ENCODE data around the gene GALNT9.
"Not testable (repeated sequence)": the region's sequence is repeated elsewhere in the genome, so short reads cannot be mapped to it uniquely, and the experiment has no call there.

GALNT9 gene

DNA sequence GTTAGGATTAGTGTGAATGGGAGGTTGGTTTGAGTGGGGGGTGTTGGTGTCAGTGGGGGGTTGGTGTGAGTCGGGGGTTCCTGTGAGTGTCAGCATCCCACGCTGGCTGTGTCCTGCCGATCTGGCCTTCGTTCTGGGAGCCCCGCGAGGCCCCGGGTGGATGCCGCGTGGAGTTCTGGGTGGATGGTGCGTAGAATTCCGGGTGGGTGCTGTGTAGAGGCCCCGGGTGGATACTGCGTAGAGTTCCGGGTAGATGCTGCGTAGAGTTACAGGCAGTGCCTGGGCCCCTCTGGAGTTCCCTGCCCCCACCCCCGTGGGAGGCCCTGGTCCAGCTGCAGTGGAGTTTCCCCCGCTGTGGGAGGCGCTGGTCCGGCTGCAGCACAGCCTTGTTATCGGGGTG lies 176.4 kb downstream of the GALNT9 start:
- no peak for DNase-seq

DNA sequence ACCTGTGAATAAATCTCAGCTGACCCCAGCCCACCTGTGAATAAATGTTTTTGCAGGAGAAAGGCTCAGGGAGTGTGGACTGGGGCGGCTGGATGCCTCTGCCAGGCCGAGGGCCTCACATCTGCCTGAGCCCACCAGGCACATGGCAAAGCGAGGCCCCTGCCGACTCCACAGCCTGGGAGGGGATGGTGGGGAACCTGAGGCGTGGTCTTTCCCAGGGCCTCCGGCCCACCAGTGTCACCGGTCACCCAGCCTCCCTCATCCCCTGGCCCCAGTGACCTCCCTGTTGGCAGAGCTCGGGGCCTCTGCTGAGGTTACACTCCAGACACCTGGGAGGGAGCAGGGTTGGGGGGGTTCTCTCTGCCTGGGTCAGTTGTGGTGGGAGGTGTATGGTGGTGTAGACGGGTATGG lies 177.0 kb downstream of the GALNT9 start:
- DNase-seq: no peak

DNA sequence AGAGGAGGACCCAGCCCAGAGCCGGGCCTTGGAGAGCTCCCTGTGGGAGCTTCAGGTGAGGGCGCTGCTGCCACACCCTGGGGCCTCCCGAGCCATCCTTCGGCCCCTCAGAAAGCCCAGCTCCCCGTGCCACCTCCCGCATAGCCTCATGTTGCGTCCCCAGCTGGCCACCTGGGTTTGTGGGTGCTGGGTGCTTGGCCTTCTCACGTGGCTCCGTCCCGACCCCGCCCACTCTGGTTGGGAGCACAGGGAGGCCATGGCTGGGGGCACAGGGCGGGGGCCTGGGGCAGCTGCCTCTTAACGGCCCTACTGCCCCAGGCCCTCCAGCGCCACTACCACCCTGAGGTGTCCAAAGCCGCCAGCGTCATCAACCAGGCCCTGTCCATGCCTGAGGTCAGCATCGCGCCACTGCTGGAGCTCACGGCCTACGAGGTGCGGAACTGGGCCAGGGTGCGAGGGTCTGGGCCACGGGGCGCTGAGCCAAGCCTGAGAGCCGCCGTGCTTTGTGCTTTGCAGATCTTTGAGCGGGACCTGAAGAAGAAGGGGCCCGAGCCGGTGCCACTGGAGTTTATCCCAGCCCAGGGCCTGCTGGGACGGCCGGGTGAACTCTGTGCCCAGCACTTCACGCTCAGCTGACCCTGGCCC lies 177.5 kb downstream of the GALNT9 start:
- DNase-seq: no peak

DNA sequence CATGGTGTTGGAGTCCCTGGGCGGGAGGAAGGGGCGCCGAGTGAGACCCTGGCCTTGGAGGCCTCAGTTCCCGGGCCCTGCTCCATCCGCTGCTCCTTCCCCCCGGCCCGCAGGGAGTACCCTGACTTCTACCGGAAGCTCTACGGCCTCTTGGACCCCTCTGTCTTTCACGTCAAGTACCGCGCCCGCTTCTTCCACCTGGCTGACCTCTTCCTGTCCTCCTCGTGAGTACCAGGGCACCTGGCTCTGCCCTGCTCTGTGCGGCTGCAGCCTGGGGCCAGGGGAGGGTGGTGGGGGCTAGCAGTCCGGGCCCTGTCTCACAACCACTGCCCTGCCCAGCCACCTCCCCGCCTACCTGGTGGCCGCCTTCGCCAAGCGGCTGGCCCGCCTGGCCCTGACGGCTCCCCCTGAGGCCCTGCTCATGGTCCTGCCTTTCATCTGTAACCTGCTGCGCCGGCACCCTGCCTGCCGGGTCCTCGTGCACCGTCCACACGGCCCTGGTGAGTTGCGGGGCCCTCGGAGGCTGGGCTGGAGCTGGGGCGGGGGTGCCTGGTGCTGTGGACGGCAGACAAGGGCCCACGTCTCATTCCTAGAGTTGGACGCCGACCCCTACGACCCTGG lies 178.1 kb downstream of the GALNT9 start:
- DNase-seq: no peak

DNA sequence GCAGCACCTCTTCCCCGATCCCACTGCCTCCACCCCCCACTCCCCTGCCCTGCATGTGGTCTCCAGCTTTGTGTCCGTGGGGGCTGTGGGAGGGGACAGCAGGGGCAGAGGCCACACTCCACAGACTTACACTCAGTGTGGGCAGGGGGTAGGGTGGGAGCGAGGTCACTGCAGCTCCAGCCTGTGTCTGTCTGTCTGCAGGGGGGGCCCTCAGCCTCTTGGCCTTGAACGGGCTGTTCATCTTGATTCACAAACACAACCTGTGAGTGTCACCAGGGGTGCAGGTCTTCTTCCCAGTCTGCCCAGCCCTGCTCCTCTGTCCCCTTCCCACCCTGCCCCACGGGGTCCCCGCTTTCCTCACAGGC lies 178.6 kb downstream of the GALNT9 start:
- DNase-seq: no peak

DNA sequence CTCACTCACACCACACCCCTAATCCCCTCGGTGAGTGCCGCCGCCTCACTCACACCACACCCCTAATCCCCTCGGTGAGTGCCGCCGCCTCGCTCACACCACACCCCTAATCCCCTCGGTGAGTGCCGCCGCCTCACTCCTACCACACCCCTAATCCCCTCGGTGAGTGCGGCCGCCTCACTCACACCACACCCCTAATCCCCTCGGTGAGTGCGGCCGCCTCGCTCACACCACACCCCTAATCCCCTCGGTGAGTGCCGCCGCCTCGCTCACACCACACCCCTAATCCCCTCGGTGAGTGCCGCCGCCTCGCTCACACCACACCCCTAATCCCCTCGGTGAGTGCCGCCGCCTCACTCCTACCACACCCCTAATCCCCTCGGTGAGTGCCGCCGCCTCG lies 179.9 kb downstream of the GALNT9 start:
- not testable (repeated sequence) for DNase-seq

DNA sequence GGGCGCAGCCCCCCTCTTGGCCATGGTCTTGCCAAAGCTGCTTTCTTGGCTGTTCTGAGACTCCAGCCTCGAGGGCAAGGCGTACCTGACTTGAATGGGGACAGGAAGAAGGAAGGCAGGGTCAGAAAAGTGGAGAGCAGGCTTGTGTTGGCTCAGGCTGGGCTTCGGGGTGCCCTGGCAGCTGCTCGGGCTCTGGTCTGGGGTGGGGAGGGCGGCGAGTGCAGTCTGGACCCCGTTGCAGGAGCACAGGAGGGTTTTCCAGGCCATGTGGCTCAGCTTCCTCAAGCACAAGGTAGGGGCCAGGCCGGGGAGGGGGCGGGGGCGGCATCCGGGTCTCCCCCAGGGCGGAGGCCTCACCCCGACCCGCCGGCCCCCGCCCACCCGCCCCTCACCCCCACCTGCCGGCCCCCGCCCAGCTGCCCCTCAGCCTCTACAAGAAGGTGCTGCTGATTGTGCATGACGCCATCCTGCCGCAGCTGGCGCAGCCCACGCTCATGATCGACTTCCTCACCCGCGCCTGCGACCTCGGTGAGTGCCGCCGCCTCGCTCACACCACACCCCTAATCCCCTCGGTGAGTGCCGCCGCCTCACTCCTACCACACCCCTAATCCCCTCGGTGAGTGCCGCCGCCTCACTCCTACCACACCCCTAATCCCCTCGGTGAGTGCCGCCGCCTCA lies 180.9 kb downstream of the GALNT9 start:
- DNase-seq: no peak

DNA sequence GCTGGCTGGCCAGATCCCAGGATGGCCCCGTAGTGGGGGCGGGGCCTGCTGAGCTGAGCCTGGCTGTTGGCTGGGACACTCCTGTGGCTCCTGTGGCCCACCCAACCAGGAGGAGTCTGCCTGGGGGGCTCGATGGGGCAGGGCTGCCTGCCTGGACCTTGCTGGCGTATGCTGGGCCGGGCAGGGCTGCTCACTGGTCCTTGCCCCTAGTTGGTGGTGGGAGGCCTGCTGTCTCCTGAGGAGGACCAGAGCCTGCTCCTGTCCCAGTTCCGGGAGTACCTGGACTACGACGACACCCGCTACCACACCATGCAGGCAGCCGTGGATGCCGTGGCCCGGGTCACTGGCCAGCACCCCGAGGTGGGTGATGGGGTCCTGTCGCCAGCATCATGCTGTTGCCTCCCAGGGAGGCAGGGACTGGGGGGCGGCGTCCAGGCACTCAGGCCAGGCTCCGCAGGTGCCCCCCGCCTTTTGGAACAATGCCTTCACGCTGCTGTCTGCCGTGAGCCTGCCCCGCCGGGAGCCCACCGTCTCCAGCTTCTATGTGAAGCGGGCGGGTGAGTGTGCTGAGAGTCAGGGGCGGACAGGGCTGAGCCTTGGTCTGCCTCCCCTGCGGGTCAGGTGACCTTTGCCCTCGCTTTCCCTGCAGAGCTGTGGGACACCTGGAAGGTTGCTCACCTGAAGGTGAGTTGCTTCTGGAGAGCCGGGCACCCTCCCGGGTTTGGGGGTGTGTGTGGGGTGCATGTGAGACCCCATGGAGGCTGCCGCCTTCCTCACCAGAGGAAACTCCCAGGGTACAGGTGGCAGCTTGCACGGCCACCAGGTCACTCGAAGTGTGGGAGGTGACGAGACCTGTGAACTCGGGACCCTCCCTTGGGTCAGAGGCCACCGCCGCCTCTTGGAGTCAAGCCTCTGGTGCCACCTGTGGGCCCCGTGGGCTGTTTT lies 181.7 kb downstream of the GALNT9 start:
- no peak for DNase-seq

DNA sequence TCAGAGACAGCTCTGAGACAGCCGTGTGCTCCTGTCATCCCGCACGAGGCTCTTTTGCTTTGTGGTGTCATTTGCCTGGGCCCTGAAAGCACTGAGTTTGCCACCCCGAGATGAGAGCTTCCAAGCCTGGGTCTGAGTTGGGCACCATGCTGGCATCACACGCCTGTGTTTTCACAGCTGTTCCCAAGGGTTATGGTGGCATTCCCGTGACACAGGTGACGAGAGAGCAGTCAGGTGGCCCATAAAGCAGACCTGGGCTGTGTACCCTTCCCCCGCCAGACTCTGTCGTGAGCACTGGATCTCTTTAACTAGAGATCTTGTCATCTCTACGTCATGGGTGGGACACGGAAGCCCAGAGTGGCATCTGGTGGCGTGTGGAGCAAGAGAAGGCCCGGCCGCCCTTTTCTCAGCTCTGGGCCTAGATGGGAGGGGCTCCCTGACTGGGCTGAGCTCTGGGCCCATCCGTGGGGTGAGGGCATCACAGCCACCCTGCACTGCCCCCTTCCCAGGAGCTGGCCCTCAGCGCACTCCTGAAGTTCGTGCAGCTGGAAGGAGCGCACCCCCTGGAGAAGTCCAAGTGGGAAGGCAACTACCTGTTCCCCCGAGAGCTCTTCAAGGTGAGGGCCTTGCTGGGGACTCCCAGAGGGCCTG lies 182.5 kb downstream of the GALNT9 start:
- no peak for DNase-seq
